Fibroblast of villous mesenchyme (primary cell): ENCODE data around the gene MC1R. TPM values are rescaled to one million over a fixed set of nuclear protein-coding genes. Genes with fewer than 3 reads are reported as not detected.

Experiments
- DNase-seq: peaks from one replicate; pipeline ENCODE4 v3.0.0-alpha.2; 2010; ENCODE audit warnings: low read depth
- H3K4me3 ChIP-seq: 2 replicates; pipeline ENCODE4 v1.5.1; 2011; ENCODE audit warnings: low read depth, mild to moderate bottlenecking, low read length
- CTCF ChIP-seq: IDR thresholded peaks from 2 replicates; pipeline ENCODE4 v1.5.1; 2012; ENCODE audit warnings: low read depth, mild to moderate bottlenecking, low read length; ENCODE audit not compliant: insufficient read depth
- total RNA-seq: library from RNA; depleted of rRNA; stranded (reverse); fragments of >200 nt; gene quantifications from 2 replicates; pipeline ENCODE4 v1.2.3, GENCODE V29; 2012

Gene MC1R
- total RNA-seq, 1 donor = 3.9 TPM

GRCh38 chr16:89921702-89922476, 3.2 kb downstream of the MC1R start:
- DNase-seq = peak; percentile 95
- TF ChIP-seq CTCF = no peak
- H3K4me3 ChIP-seq = peak overlapping the region; percentile 80

GRCh38 chr16:89922477-89922883, 3.8 kb downstream of the MC1R start:
- peak overlapping the region; percentile 80 for H3K4me3 ChIP-seq
- TF ChIP-seq CTCF = no peak
- DNase-seq = peak; percentile 92

- DNase-seq = peak; percentile 79
- TF ChIP-seq CTCF = no peak
- H3K4me3 ChIP-seq = peak within 1 kb of the TSS; percentile 80
Measured at GRCh38 chr16:89922884-89923639, 4.4 kb downstream of the MC1R start, which contains the start of gene TUBB3. Gene TUBB3 (plus strand): TSS chr16:89923342. CDS start chr16:89923402, 60 bp downstream.

- peak overlapping the region; percentile 64 for H3K4me3 ChIP-seq
- no peak for DNase-seq
- TF ChIP-seq CTCF = no peak
Measured at GRCh38 chr16:89923640-89924296, 5.1 kb downstream of the MC1R start.

GRCh38 chr16:89924297-89924924, 5.7 kb downstream of the MC1R start:
- peak; percentile 45 for DNase-seq

More at GRCh38 chr16:89924297-89924924, 5.7 kb downstream of the MC1R start:
- no peak for TF ChIP-seq CTCF
- peak overlapping the region; percentile 64 for H3K4me3 ChIP-seq
